Stimulated activated CD8-positive, alpha-beta memory T cell treated with anti-CD3 and anti-CD28 coated beads, Interleukin-7, amount 100 ng/mL, for 1 hour (primary cell): ENCODE data around the gene HEATR9.
"Not testable (repeated sequence)": the region's sequence is repeated elsewhere in the genome, so short reads cannot be mapped to it uniquely, and the experiment has no call there.

Experiments
- DNase-seq, 2 donors: peaks; one replicate each; pipeline ENCODE4 v3.0.0-alpha.2; 2020; ENCODE audit warnings: low read depth in 2 of 2

The HEATR9 gene

GRCh38 chr17:35868737-35869136 is at the start of gene HEATR9:
Gene HEATR9, minus strand, starts transcription at chr17:35868891. Its CDS starts 149 bp downstream, at chr17:35868742.
- DNase-seq: no peak

DNA sequence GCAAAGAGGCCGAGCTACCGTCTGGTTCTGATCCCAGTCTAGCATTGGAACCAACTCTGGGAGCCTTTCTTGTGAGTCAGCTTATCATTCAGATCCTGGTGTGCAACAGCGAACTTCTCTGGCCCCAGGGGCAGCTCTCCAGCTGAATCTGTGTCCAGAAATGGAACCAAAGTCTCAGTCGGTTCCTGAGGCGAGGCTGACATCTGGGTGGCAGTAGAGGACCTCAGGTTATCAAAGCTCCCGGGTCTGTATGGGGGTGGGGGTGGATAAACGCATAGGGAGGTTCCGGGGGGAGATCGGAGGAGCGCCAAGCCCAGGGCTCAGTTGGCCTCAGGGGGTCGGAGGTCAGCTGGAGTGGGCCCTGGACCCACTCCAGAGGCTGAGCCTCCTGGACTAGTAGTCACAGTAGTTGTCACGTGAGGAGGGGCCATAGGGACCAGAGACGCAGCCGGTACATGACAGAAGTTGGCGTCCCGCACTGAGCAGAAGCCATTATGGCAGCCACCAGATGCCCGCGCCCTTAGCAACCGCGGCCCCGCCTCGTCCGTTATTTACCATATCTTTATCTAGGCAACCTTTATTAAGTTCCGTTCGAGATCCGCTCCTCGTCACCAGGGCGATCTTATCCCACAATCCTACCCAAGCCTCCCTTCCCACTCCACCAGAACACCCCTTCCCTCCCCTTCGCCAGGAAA is 49.0 kb upstream of the HEATR9 start:
- no peak for DNase-seq

DNA sequence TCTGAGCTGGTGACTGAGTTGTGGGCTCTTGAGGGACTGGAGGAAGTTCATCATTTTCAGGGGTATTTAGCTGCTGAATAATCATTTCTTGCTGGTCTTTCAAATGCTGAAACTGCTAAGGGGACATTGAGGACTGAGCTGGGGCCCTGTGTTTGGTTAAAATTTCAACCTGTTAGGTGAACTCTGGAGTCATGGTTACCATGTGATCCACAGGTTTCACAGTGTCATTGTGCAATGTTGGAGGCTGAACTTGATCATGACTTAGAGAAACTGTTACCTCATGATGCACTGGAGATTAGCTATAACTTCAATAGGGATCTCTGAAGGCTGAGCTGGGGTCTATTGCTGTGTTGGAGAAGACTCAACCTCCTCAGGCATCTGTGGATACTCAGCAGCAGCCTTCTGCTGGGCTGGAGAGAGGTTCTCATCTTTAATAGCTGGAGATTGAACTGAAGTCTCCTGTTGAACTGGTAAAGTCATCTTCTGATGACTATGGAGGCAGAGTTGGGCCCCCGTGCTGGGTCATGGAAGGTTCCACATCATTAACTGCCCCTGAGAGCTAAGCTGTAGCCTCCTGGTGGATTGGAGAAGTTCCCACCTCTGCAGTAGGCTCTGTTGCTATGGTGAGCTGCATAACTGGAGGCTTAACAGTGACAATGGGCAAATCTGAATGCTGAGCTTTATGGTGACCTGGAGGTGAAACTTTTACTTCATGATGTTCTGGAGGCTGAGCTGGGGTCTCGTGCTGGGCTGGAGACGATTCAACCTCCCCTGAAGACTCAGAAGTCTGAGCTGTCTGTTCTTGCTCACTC is 46.7 kb upstream of the HEATR9 start:
- no peak for DNase-seq

DNA sequence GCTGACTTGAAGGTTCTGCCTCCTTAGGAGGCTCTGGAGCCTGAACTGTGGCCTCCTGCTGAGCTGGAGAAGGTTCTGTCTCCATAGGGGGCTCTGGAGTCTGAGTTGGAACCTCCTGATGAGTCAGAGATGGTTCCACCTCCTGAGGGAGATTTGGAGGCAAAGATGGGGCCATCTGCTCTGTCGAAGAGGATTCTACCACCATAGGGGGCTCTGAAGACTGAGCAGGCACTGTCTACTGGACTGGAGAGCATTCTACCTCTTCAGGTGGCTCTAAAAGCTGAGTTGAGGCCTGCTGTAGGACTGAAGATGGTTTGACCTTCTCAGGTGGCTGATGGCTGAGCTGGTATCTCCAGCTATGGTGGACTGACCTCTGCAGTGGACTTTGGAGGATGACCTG is 45.7 kb upstream of the HEATR9 start:
- no peak for DNase-seq

DNA sequence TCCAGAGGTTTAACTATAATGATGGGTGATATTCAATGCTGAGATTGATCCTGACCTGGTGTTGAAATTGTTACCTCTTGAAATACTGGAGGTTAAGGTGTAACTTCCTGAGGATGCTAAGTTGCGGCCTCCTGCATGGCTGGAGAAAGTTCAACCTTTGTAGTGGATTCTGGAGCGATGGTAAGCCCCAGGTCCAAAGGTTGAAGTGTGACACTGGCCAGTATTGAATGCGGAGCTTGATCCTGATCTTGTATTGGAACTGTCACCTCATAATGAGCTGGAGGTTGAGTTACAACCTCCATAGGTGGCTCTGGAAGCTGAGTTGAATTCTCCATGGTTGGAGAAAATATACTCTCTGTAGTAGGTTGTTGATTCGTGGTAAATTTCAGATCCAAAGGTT is 44.9 kb upstream of the HEATR9 start:
- DNase-seq: no peak

GRCh38 chr17:35912942-35913341 is 44.3 kb upstream of the HEATR9 start:
- no peak for DNase-seq

GRCh38 chr17:35912339-35912912 is 43.7 kb upstream of the HEATR9 start:
- no peak for DNase-seq

- DNase-seq: no peak
Observed at GRCh38 chr17:35909408-35909807, 40.7 kb upstream of the HEATR9 start.

DNA sequence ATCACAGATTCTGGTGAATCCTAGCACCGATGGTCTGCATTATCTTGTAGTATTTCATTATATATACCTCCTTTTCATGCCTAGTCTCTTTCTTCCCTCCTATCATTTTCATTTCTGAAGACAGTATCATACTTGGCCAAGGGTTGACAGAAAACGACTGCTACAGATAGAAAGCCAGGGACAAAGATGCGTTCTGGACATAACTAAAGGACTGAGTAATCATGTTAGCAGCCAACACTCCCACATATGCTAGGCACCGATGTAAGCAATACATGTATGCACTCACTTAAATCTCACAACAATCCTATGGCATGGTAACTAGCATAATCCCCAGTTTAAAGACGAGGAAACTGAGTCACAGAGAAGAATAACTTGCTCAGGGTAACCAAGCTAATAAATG is 39.0 kb upstream of the HEATR9 start:
- DNase-seq: no peak

GRCh38 chr17:35906926-35907637 is 38.4 kb upstream of the HEATR9 start:
- DNase-seq: no peak

GRCh38 chr17:35906191-35906925 is 37.7 kb upstream of the HEATR9 start:
- DNase-seq: no peak

DNA sequence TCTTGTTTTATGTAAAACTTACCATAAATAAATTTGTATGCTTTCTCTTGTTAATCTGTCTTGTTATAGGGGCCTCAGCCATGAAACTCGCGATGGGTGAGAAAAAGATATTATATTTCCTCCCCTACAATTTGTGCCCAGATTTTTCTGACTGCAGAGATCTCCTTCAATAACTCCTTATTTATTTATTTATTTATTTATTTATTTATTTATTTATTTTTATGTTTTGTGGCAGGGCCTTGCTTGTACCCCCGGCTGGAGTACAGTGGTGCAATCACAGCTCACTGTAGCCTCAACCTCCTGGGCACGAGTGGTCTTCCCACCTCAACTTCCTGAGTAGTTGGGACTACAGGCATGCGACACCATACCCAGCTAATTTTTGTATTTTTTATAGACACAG is 34.8 kb upstream of the HEATR9 start:
- DNase-seq: no peak

GRCh38 chr17:35901631-35902175 is 33.0 kb upstream of the HEATR9 start:
- no peak for DNase-seq

DNA sequence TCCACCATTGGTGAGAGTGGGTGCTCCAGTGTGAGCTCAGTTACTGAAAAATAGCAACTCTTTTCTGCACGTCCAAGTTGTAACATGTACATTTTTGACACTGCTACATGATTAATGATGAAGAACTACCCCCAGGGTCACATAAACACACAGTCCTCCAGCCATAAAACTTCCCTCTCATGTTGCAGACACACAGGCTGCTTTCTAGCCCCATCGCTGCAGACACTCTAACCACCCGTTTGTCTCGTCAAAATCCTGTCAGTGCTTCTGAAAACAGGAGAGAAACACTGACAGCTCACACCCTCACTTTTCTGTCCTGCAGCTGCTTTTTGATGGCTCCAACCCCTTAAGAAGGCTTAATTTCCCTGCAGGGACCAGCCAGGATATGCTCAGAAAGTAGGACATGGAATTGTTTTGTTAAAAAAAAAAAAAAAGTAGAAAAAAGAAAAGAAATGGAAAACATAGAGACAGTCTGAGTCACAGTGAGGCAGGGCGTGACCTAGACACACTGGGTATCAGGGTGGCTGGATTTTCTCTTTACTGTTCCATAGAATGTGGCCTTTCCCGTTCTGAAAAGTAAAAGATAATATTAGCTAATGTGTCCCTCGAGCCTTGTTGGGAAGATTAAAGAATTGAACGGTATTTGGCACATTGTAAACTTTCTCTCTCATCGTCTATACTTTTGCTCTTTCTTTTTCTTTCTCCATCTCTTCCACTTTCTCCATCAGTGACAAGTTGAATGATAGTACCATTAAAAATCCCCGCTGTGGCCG is 32.2 kb upstream of the HEATR9 start:
- DNase-seq: no peak

GRCh38 chr17:35900280-35900679 is 31.6 kb upstream of the HEATR9 start:
- DNase-seq: no peak

- DNase-seq: no peak
Observed at GRCh38 chr17:35898283-35899070, 29.8 kb upstream of the HEATR9 start.

- DNase-seq: not testable (repeated sequence)
Observed at GRCh38 chr17:35897772-35898171, 29.1 kb upstream of the HEATR9 start.

GRCh38 chr17:35895636-35896587 is 27.2 kb upstream of the HEATR9 start:
- DNase-seq: no peak

DNA sequence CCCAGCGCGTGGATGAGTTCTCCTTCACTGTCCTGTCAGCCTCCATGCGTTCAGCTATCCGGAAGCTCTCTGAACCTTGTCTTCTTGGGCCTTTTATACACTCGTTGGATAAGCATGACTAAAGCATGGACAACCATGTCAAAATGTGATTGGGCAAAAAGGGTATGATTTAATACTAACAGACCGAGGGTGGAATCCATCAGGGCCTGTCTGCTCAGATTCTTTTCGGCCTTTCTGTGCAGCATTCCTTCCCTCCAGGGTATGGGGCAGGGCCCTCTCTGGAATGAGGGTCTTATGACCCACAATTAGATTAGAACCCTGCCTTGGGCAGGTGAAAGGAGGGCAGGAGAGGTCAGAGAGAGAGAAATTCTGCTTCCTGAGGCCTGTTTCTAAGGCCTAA is 25.5 kb upstream of the HEATR9 start:
- DNase-seq: no peak
